Smooth muscle cell (in vitro differentiated cells): ENCODE data around the gene GABRG3. TPM values are rescaled to one million over a fixed set of nuclear protein-coding genes. Genes with fewer than 3 reads are reported as not detected.

Experiments
- DNase-seq: peaks from one replicate; lab custom pipeline; 2025; ENCODE audit not compliant: unreplicated experiment; lab: John Stamatoyannopoulos, UW
- H2AFZ ChIP-seq: fragments of 200-600 bp; sonication (generic); 2 replicates; pipeline ENCODE4 v1.6.0; 2016; ENCODE audit warnings: antibody characterized with exemption, low read depth, mild to moderate bottlenecking
- H3F3A ChIP-seq: fragments of 200-600 bp; sonication (generic); 2 replicates; pipeline ENCODE4 v1.6.0; 2017; ENCODE audit warnings: antibody characterized with exemption, low read depth
- H3K27ac ChIP-seq: fragments of 200-600 bp; sonication (generic); 2 replicates; pipeline ENCODE4 v1.5.1; 2016; ENCODE audit warnings: low read depth, mild to moderate bottlenecking
- H3K27me3 ChIP-seq: fragments of 200-600 bp; sonication (generic); 2 replicates; pipeline ENCODE4 v1.6.1; 2016; ENCODE audit warnings: low read depth, mild to moderate bottlenecking
- H3K36me3 ChIP-seq: fragments of 200-600 bp; sonication (generic); 2 replicates; pipeline ENCODE4 v1.5.1; 2016; ENCODE audit warnings: low read depth
- H3K4me1 ChIP-seq: fragments of 200-600 bp; sonication (generic); 2 replicates; pipeline ENCODE4 v1.5.1; 2016; ENCODE audit warnings: low read depth
- H3K4me2 ChIP-seq: fragments of 200-600 bp; sonication (generic); 2 replicates; pipeline ENCODE4 v1.6.0; 2016; ENCODE audit warnings: mild to moderate bottlenecking
- H3K4me3 ChIP-seq: fragments of 200-600 bp; sonication (generic); 2 replicates; pipeline ENCODE4 v1.5.1; 2016; ENCODE audit warnings: mild to moderate bottlenecking
- H3K79me2 ChIP-seq: fragments of 200-600 bp; sonication (generic); 2 replicates; pipeline ENCODE4 v1.6.0; 2016; ENCODE audit warnings: low read depth, mild to moderate bottlenecking
- H3K9ac ChIP-seq: fragments of 200-600 bp; sonication (generic); 2 replicates; pipeline ENCODE4 v1.6.0; 2016; ENCODE audit warnings: low read depth
- H3K9me3 ChIP-seq: fragments of 200-600 bp; sonication (generic); replicated peaks from 2 replicates; pipeline ENCODE4 v1.5.1; 2016; ENCODE audit warnings: low read depth
- H4K20me1 ChIP-seq: fragments of 200-600 bp; sonication (generic); 2 replicates; pipeline ENCODE4 v1.6.0; 2016; ENCODE audit warnings: low read depth
- WGBS: methylation state at CpG from one replicate; pipeline ENCODE4 v1.1.7; 2016; ENCODE audit warnings: low lambda C conversion rate; 5-methylcytosine and 5-hydroxymethylcytosine counted together
- polyA plus RNA-seq: library from polyadenylated mRNA; unstranded; fragments of >200 nt; fragmentation: Nextera tagmentation; extraction: Ambion mirVana; gene quantifications from 2 replicates; pipeline ENCODE4 v1.2.1, GENCODE V29; 2016
- total RNA-seq: library from RNA; depleted of rRNA; stranded (reverse); fragments of >200 nt; gene quantifications from 2 replicates; pipeline ENCODE4 v1.2.3, GENCODE V29; 2014
- TF ChIP-seq, protein P1 (sequence below): fragments of 200-600 bp; sonication (generic); IDR thresholded peaks from 2 replicates; pipeline ENCODE4 v1.5.1; 2017; ENCODE audit warnings: borderline replicate concordance, mild to moderate bottlenecking, antibody characterized with exemption; ENCODE audit not compliant: insufficient read depth, poor library complexity, severe bottlenecking

Gene GABRG3
- total and polyA plus RNA-seq, 2 experiments from 2014 or later = under 0.01 TPM; not detected in 1

DNA sequence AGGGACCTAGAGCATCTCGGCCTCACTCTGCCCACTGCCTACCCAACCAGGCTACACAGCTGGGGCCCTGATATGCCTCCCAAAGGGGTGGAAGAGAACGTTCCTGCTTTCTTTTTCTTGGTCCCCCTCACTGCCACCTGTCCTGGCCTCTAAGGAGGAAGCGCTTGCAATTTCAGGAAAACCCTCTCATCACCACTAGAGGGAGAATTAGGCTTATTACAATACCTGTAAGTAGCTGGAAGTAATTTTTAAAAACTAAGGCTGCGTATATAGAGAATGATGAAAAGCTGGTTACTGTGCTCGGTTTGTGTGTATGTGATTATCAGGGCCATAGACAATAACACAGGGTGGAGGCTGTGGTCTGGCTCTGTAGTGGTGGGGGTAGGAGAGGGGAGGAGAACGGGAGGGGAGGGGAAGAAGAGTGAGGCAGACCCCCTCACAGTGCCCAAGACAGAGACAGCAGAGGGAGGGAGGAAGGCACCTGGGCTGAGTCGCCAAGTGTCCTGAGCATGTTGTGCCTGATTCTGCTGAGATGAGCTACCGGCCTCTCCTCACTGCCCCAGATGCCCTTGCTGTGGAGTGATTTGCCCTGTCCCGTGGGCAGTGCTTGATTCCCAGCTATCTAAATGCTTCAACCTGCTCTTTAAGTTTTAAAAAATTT lies 3.3 kb downstream of the GABRG3 start:
- WGBS = 35% methylated on average over 9 of the region's 9 CpGs
- Histone ChIP-seq H3K9ac (no peak overlapping the region), H3F3A (no peaks in the 10 kb centered on the region), H2AFZ (no peak overlapping the region), H3K4me2 (no peak overlapping the region), H3K4me3 (no peak overlapping the region), H3K36me3 (no peaks in the 10 kb centered on the region), H3K79me2 (no peaks in the 10 kb centered on the region), H3K27ac (no peak overlapping the region), H3K4me1 (peaks cover 3% of the 10 kb centered on the region), H3K27me3 (peaks cover 52% of the 10 kb centered on the region), H3K9me3 (no peaks in the 10 kb centered on the region), H4K20me1 (no peaks in the 10 kb centered on the region)
- no peak for DNase-seq
- TF ChIP-seq, protein P1, sequence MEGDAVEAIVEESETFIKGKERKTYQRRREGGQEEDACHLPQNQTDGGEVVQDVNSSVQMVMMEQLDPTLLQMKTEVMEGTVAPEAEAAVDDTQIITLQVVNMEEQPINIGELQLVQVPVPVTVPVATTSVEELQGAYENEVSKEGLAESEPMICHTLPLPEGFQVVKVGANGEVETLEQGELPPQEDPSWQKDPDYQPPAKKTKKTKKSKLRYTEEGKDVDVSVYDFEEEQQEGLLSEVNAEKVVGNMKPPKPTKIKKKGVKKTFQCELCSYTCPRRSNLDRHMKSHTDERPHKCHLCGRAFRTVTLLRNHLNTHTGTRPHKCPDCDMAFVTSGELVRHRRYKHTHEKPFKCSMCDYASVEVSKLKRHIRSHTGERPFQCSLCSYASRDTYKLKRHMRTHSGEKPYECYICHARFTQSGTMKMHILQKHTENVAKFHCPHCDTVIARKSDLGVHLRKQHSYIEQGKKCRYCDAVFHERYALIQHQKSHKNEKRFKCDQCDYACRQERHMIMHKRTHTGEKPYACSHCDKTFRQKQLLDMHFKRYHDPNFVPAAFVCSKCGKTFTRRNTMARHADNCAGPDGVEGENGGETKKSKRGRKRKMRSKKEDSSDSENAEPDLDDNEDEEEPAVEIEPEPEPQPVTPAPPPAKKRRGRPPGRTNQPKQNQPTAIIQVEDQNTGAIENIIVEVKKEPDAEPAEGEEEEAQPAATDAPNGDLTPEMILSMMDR = peak; percentile 59

DNA sequence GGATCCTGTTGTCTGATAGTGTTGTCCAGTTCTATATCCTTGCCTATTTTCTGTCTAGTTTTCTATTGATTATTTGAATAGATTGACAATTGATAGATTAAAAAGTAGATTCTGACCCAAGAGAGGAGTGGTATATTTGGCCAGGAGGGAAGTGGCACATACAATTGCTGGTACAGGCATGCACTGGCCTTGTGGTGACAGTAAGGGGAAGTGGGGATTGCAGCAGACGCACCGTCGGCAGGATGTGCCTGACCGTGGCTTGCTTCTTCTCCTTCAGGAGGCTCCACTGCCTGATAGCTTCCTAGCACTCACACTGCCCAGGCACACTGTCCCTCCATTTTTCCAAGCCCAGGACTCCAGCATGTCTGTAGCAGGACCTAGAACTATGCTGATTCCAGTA lies 10.5 kb downstream of the GABRG3 start:
- 93% methylated on average over 4 of the region's 4 CpGs for WGBS
- H3K9ac ChIP-seq = no peak overlapping the region
- DNase-seq = no peak

DNA sequence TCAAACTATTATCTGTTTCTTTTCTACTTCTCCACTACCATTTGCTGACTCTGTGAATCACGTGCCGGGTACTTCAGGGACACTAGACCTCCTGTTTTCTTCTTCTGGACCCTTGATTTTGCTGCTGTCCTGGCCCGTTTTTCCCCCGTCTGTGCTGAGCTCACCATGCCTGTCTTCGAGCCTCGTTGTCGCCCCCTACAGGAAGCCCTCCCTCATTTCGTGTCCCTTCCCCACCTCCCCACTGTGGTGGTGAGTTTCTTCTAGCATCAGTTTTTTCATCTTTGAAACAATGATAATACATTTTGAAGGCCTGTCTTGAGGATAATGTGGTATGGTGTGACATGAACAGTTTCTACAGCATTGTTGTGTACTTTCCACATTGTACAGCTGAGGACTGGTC lies 12.8 kb downstream of the GABRG3 start:
- Histone ChIP-seq H3K27me3 (peaks cover 7% of the 10 kb centered on the region), H3K79me2 (no peaks in the 10 kb centered on the region), H3K4me2 (no peak overlapping the region), H2AFZ (no peak overlapping the region), H3K4me1 (no peaks in the 10 kb centered on the region), H3K36me3 (no peaks in the 10 kb centered on the region), H3K27ac (no peak overlapping the region), H4K20me1 (no peaks in the 10 kb centered on the region), H3K9ac (no peak overlapping the region), H3F3A (no peaks in the 10 kb centered on the region), H3K9me3 (no peaks in the 10 kb centered on the region), H3K4me3 (no peak overlapping the region)
- WGBS = 76% methylated on average over 8 of the region's 8 CpGs
- no peak for DNase-seq
- TF ChIP-seq, protein P1 = no peak

More for the DNA sequence above, 10.5 kb downstream of the GABRG3 start:
- H3K27ac ChIP-seq = no peak overlapping the region
- H3K4me1 ChIP-seq = no peaks in the 10 kb centered on the region
- no peak overlapping the region for H3K4me2 ChIP-seq
- H3F3A ChIP-seq = no peaks in the 10 kb centered on the region
- H3K79me2 ChIP-seq = no peaks in the 10 kb centered on the region
- H3K4me3 ChIP-seq = no peak overlapping the region
- H3K36me3 ChIP-seq = no peaks in the 10 kb centered on the region
- TF ChIP-seq, protein P1 = no peak
- no peaks in the 10 kb centered on the region for H4K20me1 ChIP-seq
- H3K9me3 ChIP-seq = no peaks in the 10 kb centered on the region
- peaks cover 14% of the 10 kb centered on the region for H3K27me3 ChIP-seq
- no peak overlapping the region for H2AFZ ChIP-seq

DNA sequence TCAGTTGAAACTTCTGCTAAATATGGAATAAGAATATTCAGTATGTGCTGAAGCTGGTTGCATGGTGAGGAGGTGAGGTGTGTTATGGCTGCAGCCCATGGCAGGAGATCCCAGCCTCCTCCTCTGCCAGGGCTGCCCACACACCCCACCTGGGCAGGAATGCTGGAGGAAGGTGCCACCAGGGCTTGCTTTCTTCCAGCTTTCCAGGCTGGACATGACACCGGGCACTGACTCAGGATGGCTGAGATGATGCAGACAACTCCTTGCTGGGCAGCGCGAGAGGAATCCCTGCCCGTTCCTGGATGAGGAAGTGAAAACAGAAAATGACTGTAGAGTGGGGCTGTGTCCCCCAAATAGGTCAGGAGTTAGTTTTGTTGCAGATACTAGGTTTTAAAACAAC lies 14.1 kb downstream of the GABRG3 start:
- no peaks in the 10 kb centered on the region for H4K20me1 ChIP-seq
- H2AFZ ChIP-seq = no peak overlapping the region
- H3K4me3 ChIP-seq = no peak overlapping the region
- H3K79me2 ChIP-seq = no peaks in the 10 kb centered on the region
- no peak overlapping the region for H3K4me2 ChIP-seq
- TF ChIP-seq, protein P1 = no peak
- no peaks in the 10 kb centered on the region for H3K4me1 ChIP-seq
- no peaks in the 10 kb centered on the region for H3F3A ChIP-seq
- H3K9ac ChIP-seq = no peak overlapping the region
- H3K9me3 ChIP-seq = no peaks in the 10 kb centered on the region
- no peaks in the 10 kb centered on the region for H3K36me3 ChIP-seq
- H3K27me3 ChIP-seq = peaks cover 3% of the 10 kb centered on the region
- 95% methylated on average over 4 of the region's 4 CpGs for WGBS
- no peak for DNase-seq
- H3K27ac ChIP-seq = no peak overlapping the region
